NCI-H146 treated with DMSO at 0.1 percent for 48 hours (cell line): ENCODE measurements around the gene DNAJC1.
A peak's percentile ranks its signal among the peaks of the same experiment; 100 is the strongest.
"Not testable (repeated sequence)": the region's sequence is repeated elsewhere in the genome, so short reads cannot be mapped to it uniquely, and the experiment has no call there.

ENCODE experiments used
- DNase-seq: peaks from one replicate; lab custom pipeline; 2025; ENCODE audit not compliant: unreplicated experiment; lab: John Stamatoyannopoulos, UW

DNAJC1 gene

GRCh38 chr10:21910798-21911197 is 92.7 kb downstream of the DNAJC1 start:
- DNase-seq, result no peak

DNA sequence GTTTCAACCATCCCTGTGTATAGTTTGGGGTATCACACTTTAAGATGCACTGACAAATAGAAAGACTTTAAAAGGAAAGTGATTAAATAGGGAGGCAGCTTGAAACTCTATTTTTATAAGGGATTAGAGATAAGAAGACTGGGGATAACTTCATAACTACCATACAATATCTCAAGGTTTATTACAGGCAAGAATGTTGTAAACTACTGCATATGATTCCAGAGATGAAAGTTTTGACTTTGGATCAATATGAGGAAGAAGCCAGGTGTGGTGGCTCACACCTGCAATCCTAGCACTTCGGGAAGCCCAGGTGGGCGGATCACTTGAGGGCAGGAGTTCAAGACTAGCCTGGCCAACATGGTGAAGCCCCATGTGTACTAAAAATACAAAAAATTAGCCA is 96.1 kb downstream of the DNAJC1 start:
- DNase-seq, result no peak

DNA sequence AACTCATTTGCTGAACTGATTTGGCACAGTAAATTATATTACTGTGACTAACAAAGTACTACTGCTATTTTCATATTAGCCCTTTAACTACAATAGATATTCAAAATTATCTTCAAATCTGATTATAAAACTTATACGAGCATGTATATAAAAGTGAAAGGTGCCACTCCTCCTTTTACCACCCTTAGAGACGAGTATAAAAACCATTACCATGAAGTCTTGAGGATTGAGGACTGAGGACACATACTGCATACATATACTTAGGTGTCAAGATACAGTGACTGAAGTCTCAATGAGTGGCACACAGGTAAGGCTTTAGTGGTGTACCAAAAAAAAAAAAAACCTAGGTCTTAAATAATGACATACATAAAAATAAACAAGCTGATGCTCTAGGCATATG is 98.6 kb downstream of the DNAJC1 start:
- DNase-seq, result no peak

GRCh38 chr10:21899736-21900135 is 103.8 kb downstream of the DNAJC1 start:
- no peak for DNase-seq

GRCh38 chr10:21895932-21896331 is 107.6 kb downstream of the DNAJC1 start:
- DNase-seq, result no peak

- DNase-seq, result no peak
Measured at GRCh38 chr10:21894648-21895342, 108.7 kb downstream of the DNAJC1 start.

DNA sequence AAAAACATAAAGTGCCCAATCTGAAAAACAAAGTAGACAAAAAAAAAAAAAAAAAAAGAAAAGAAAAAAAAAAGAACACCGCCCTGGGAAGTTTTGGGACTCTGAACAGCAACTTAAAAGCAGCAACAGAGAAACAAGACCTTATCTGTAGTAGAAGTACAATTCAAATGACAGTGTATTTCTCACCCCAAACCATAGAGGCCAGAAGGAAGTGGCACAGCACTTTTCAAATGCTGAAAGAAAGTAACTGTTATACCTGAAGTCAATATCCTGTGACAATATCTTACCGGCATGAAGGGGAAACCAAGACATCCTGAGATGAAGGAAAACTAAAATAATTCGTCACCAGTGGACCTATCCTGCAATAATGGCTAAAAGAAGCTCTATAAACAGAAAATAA is 112.1 kb downstream of the DNAJC1 start:
- no peak for DNase-seq

- no peak for DNase-seq
Measured at GRCh38 chr10:21889477-21890275, 113.9 kb downstream of the DNAJC1 start.

- DNase-seq, result no peak
Measured at GRCh38 chr10:21888959-21889358, 114.6 kb downstream of the DNAJC1 start.

DNA sequence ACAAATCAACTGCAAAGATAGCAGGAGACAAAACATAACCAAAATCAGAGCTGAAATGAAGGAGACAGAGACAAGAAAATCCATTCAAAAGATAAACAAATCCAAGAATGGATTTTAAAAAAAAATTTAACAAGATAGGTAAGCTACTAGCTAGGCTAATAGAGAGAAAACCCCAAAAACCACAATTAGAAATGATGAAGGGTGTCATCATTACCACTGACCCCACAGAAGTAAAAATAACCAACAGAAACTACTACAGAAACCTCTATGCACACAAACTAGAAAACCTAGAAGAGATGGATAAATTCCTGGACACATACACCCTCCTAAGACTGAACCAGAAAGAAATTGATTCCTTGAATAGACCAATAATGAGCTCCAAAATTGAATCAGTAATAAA is 117.6 kb downstream of the DNAJC1 start:
- no peak for DNase-seq

DNA sequence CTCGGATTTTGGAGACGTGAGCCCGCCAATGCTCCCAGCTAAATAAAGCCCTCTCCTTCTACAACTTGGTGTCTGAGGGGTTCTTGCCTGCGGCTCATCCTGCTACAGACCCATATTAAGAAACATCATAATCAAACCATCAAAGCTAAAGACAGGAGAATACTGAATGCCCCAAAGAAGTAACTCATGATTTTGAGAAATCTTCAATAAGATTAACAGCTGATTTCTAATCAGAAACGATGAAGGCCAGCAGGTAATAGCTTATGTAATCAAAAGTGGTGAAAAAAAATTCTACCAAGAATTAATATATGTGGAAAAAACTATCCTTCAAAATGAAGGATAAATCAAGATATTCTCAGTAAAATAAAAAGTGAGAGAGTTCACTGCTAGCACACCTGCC is 130.3 kb downstream of the DNAJC1 start:
- no peak for DNase-seq

- DNase-seq, result not testable (repeated sequence)
Measured at GRCh38 chr10:21872771-21873170, 130.8 kb downstream of the DNAJC1 start.

DNA sequence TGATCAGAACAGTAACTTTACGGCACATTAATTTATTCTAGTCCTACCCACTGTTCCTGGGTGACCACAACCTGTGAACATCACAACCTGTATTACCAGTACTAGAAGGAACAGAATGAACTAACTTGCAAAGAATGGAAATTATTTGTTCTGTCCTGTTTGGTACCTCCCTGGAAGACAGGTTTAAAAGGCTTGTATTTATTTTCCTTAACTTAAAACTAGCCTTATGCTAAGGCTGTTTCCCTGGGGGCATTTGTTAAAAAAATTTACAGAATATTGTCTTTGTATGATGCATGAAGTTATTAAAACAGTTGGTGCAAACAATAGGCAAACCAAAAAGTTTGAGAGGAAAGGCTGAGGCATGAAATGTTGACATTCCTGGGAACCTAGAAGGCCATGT is 132.7 kb downstream of the DNAJC1 start:
- no peak for DNase-seq

DNA sequence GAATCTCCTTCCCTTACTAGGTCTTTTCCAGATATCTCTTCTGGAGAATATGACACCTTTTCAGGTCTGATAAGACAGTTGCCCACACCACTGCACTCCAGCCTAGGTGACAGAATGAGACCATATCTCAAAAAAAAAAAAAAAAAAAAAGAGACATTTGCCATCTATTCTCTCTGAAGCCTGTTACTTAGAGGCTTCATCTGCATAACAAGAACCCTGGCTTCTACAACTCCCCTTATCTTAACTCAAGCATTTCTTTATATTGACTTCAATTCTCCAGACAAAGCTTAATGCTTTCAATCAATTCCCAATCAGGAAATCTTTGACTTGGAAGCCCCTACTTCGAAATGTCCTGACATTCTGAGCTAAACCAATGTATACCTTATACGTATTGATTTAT is 134.4 kb downstream of the DNAJC1 start:
- DNase-seq, result not testable (repeated sequence)

DNA sequence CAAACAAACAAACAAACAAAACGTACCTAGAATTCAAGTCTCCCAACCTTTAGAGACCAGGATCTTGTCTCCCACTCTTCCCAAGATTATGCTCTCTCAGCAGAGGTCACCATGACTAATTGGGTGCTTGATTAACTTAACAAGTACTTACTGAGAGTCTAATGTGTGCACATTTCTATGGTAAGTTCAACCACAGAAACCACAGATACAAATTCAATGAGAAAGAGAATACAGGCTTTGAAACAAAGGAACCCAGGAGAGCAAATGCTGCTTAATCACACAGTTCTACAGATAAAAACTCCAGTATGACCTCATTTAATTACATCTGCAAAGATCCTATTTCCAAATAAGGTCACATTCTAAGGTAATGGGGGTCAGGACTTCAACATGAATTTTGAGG is 142.8 kb downstream of the DNAJC1 start:
- DNase-seq, result peak; percentile 31

GRCh38 chr10:21858455-21858854 is 145.1 kb downstream of the DNAJC1 start:
- no peak for DNase-seq

DNA sequence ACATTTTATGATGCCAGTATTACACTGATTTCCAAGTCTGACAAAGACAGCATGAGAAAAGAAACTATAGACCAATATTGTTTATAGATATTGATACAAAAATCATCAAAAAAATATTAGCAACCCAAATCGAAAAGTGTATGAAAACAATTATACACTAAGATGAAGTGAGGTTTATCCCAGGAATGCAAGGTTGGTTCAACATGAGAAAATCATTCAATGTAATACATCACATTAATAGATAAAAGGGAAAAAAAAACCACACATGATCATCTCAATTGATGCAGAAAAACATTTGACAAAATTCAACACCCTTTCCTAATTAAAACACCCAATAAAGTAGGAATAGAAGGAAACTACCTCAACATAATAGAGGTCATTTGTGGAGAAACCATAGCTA is 153.9 kb downstream of the DNAJC1 start:
- DNase-seq, result no peak

- no peak for DNase-seq
Measured at GRCh38 chr10:21843645-21844044, 159.9 kb downstream of the DNAJC1 start.

DNA sequence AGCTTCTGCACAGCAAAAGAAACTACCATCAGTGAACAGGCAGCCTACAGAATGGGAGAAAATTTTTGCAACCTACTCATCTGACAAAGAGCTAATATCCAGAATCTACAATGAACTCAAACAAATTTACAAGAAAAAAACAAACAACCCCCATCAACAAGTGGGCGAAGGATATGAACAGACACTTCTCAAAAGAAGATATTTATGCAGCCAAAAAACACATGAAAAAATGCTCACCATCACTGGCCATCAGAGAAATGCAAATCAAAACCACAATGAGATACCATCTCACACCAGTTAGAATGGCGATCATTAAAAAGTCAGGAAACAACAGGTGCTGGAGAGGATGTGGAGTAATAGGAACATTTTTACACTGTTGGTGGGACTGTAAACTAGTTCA is 162.3 kb downstream of the DNAJC1 start:
- DNase-seq, result not testable (repeated sequence)

- not testable (repeated sequence) for DNase-seq
Measured at GRCh38 chr10:21837487-21837886, 166.0 kb downstream of the DNAJC1 start.

DNA sequence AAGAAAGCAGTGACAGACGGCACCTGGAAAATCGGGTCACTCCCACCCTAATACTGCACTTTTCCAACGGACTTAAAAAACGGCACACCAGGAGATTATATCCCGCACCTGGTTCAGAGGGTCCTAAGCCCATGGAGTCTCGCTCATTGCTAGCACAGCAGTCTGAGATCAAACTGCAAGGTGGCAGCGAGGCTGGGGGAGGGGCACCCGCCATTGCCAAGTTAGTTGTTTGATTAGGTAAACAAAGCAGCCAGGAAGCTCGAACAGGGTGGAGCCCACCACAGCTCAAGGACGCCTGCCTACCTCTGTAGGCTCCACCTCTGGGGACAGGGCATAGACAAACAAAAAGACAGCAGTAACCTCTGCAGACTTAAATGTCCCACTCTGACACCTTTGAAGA is 169.0 kb downstream of the DNAJC1 start:
- not testable (repeated sequence) for DNase-seq

GRCh38 chr10:21832821-21833130 is 170.8 kb downstream of the DNAJC1 start:
- DNase-seq, result no peak
